RPMI7951 (cell line): ENCODE measurements around the gene MYOM1. TPM values are rescaled to one million over a fixed set of nuclear protein-coding genes. Genes with fewer than 3 reads are reported as not detected.
"Not testable (repeated sequence)": the region's sequence is repeated elsewhere in the genome, so short reads cannot be mapped to it uniquely, and the experiment has no call there.

Experiments
- DNase-seq: peaks from one replicate; pipeline ENCODE4 v3.0.0-alpha.2; 2012; ENCODE audit warnings: low read depth
- total RNA-seq: library from RNA; depleted of rRNA; stranded (reverse); fragments of >200 nt; shearing (Covaris generic); gene quantifications from 2 replicates; pipeline ENCODE4 v1.2.3, GENCODE V29; 2014

MYOM1 gene
- total RNA-seq, 1 experiment from 2014 or later = not detected

DNA sequence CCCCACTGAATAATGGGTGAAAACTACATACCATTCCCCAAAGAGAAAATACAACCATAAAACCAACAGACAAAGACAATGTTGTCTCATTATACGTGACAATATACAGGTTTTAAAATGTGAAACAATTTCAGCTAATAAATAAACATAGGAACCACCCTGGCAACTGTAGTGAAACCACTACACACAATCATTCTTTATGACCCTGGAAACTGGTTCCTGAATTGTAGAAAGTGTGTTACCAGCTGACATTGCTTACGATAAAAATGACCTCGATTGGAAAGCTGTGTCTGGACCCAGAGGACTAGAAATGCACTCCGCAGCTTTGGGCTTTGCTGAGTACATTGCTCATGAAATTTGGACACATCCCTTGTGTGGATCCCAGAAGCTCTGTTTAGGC, 132.9 kb downstream of the MYOM1 start:
- DNase-seq = no peak

DNA sequence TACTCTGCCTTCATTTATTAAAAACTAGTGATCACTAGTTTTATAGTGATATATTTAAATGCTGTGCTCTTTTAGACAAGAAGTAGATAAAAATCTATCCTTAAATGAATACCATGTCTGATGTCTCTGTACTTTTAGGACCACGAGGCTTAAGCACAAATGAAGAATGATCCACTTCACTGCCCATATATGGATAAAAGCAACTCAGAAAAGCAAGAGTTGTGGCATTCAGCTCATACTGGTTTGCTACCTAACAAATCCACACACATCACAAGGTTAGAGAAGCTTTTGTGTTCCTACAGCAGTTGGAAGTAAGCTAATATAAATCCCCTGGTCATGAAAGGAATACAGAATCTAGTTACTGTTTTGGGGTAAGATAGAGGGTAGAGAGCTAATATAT, 134.2 kb downstream of the MYOM1 start:
- no peak for DNase-seq

DNA sequence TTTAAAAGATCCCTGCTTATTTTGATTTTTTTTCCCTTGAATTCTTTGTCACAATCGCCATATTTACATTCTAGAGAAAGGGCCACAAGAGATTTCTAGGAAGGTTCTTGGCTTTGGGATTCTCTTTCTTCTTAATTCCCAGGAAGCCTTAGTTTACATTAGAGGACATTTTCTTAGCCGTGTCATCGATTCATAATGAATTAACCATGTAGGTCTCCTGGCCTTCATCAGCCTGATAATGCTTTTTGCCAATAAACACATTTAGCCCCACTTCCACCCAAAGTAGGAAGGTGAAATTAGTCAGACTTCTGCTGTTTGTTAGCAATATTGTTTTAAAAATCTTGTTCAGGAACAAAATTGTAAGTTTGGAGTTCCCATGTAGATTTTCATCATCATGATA, 135.6 kb downstream of the MYOM1 start:
- no peak for DNase-seq

DNA sequence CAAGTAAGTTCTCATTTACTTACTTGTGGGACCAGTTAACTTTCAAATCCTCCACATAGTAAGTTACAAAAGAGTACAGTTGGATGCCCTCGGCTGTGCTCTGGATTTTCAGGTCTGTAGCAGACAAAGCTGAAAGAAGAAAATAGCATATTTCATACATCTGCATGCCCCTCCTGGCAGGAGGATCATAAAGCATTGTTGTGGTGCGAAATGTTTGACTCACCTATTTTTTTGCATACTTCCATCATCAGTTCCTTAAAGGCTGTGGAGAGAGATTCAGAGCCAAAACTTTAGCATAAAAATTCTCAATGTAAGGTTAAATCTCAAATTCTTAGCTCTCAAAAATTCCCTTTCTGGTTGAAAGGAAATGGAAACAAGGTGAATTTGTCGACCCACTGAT, 136.0 kb downstream of the MYOM1 start:
- no peak for DNase-seq

DNA sequence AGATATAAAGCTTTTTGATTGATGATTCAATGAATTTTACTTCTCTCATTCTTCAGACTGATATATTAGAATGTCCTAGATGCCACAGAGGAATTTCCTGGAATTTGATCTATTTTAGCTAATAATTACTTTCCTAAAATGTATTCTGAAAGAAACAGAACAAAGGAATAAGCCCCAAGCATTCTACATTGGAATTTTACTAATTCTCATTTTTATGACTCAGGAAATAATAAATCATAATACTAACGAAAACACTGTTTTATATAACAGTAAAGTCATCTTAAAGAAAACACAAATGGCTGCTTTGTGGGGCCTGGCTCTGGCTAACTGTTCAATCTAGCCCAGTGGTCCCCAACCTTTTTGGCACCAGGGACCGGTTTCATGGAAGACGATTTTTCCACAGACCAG, 138.2 kb downstream of the MYOM1 start:
- DNase-seq = no peak

DNA sequence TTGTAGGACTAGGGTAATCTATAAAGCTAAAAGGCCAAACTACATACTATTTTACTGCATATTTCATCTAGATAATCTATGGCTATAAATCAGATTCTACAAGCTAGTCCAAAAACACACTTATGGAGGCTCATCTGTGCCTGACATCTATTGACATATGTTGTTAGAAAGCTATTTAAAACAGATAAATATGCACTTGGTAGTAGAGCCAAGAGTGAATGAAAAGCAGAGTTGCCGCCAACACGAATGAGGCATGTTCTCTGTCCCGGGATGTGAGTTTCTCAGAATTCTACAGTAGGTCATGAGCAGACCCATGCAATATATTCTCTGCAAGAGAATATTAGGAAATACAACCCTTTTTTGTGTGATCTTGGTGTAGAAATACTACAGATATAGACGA, 140.1 kb downstream of the MYOM1 start:
- DNase-seq = no peak

DNA sequence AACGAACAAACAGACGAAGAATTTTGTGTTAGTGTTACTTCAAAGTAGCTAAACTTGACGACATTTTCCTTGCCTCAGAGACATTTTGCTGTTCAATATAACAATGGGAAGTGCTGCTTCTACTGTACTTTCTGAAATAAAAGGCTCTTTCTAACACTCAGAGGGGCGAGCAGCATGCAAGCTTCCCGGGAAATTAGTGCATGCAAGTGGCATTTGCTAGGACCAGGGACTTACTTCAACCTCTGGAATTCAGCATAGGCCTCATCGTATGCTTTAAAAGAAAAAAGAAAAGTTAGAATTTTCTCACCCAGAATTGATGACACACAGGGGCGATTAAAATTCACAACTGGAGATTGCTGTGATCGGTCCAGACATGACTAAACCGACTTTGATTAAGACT, 144.3 kb downstream of the MYOM1 start:
- DNase-seq = no peak

DNA sequence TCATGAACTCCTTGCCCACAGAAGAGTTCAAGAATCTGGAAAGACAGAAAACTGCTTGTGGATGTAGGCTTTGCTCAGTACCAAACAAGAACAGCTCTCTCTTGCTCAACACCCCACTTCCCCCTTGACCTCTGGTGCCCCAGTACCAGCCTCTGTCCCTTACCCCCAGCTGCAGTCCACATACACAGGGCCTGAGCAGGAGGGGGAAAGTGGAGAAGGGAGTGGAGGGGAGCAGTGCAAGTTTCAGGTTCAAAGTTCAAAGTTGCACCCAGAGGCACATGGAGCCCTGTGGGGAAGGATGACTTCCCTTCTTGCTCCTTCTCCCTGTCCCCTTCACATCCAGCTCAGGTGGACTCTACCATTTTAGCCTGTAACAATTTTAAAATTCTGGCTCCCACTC, 145.7 kb downstream of the MYOM1 start:
- DNase-seq = no peak

DNA sequence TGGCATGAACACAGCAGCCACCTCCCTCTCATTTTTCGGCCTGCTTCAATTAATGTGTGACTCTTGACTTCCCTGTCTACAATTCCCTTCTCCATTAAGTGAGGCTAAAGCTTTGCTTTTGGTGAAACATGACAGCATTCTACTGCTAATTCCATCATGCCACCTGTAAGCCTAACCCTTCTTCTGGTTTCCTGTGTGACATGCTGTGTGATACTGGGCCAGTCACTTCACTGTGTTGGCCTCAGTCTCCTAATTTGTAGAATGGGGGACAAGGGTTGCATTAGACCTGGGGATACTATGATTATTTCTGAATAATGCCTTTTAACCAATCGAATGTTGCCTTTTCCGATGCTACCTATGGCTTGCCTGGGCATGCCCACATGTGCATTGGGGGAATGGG, 146.4 kb downstream of the MYOM1 start:
- DNase-seq = not testable (repeated sequence)

DNA sequence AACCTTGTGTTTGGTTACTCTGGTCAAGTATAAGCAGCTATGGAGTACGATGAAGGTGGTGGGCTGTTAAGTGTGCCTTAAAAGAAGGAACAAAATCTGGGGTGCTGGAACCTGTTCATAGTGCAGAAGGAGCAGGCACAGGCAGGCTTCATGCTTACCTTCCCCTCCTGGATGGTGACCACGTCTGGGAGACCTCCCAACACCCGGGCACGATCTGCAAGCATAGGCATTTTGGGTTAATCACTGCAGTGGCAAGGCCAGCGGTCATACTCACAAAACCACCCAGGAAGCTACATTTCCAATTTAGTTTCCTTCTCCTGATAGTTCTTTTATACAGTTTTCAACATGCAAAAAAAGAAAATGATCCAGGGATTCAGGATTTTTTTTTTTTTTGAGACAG, 148.1 kb downstream of the MYOM1 start:
- DNase-seq = no peak

DNA sequence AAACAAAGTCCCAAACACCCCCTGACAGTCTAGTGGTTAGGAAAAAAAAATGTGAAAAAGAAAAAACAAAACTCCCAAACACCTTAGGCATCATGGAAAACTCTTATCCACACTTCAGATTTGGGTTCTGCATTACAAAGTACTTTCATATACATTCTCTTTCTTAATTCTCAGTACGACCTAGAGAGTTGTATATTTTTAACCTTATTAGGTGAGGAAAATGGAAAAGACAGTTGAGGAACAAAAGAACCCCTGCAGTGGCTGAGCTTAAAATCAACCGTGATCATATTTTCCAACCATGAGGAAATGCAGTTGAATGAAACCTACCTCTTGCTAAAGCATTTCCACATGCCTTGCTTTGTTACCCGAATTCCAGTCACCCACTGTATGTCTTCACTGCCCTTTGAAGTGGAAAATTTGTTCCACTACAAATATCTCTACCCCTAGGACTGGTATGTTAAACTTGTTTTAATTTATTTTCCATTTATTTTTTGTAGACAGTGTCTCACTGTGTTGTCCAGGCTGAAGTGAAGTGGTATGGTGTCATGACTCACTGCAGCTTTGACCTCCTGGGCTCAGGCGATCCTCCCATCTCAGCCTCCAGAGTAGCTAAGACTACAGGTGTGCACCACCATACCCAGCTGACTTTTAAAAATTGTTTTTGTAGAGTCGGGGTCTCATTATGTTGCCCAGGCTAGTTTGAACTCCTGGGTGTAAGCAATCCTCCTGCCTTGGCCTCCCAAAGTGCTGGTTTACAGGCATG, 149.9 kb downstream of the MYOM1 start:
- no peak for DNase-seq

DNA sequence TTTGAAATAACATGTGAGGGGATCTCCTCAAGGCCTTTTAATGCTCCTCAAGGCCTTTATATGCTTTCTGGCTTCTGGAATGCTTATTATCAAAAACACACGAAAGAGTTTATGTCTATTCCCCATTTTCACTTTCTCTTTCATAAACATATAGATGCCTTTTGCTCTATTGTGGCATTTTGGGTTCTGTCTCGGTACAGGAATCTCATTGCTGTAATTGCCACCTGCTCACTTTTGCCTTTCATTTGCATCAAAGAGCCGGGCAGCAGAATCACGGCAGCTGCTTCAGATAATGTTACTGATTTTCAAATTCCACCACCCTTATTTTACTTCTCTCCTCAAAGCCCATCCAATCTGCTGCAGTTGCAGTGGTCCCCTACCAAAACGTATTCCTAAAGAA, 152.0 kb downstream of the MYOM1 start:
- no peak for DNase-seq

DNA sequence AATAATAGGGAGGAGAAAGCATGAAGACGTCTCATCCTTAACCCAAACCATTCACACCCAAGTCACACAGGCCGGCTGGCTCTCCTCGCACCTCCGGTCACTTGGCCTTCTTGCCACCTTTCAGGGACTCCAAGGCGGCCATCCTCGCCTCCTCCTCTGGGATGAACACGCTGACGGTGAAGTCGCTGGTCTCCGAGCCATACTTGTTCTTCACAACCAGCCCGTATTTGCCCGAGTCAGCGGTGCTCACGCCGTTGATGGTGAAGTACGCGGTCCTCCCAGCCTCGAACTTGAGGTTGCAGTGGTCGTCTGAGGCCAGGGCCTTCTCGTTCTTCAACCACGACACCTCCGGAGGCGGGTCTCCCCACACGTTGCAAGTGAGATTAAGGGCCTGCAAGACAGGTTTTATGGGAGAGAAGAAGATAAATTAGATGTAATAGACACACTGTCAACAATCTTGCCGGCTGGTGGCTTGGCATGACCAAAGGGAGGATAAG, 152.6 kb downstream of the MYOM1 start:
- no peak for DNase-seq

DNA sequence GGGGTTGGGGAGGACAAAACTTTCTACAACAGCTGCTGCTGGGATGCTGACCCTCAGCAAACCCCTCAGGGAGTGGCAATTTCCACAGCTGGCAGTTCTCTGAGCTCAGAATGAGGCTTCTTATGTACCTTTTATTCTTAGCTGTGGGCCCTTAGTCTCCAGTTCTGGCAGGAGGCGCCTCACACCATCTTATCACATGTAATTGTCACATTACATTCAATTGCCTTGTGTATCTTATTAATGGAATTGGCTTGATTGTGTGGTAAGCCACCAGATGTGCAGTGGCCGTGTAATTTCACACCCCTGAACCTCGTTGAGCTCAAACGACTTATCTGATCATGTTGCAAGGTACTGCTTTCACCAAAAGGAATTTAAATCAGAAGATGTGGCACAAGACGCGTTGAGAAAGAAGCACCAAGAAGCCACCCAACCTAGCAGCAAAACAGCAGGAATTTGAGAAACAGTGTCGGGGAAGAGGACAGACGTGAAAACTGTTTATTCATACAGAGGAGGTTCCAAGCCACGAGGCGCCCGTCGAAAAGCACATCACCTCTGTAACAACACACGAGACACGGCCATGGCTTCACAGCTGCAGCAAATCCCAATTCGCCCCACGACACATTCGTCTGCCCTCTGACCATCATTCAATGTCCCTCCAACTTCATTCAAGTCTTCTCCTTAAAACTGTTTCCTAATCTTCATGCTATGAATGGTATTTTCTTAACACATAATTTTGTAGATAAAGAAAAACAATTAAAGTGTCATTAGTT, 153.2 kb downstream of the MYOM1 start:
- DNase-seq = no peak

DNA sequence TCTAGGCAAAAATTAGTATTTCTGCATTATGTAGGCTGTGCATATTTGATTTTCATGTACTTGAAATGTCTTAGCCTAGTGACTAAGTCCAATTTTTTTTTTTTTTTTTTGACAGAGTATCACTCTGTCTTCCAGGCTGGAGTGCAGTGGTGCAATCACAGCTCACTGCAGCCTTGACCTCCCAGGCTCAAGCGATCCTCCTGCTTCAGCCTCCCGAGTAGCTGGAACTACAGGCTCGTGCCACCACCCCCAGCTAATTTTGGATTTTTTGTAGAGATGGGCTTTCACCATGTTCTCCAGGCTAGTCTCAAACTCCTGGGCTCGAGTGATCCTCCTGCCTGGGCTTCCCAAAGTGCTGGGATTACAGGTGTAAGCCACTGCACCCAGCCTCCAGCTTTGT, 156.0 kb downstream of the MYOM1 start:
- DNase-seq = not testable (repeated sequence)

DNA sequence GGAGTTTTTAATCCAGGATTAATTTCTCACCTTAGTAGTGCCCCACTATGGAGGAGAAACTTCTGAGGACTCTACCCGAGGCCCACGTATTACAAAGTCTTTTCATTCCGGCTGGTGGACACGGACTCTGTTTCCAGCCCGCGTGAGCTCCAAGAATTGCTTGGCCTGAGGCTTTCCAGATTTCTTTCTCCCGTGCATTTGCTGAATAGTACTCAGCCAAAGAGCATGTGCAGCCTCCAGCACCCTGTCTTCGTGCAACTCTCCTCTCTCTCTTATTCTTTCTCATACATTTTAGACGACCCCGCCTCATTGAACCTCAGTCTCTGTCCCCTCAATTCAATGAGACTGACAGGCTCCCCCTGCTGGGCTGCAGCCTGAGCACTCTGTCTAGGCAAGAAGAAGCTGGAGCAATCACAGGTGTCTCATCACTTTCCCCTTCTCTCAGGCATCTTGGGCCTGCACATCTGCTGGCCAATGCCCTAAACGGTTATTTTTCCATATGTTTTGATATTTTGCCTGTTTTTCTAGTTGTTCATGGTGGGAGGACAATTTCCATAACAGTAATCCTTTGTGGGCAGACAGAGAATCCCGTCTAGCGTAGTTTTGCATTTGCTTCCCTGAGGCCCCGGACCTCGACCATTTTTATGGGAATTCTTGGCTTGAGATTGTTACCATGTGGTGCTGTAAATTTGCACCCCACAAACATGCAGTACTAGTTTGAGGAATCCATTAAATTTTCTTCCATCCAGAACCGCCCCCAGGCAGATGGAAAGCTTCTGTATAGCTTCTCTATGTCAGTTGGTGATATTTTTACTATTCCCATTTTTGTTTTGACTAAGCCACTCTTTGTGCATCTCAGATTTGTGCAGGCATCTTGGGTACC, 156.7 kb downstream of the MYOM1 start:
- DNase-seq = peak; percentile 22

DNA sequence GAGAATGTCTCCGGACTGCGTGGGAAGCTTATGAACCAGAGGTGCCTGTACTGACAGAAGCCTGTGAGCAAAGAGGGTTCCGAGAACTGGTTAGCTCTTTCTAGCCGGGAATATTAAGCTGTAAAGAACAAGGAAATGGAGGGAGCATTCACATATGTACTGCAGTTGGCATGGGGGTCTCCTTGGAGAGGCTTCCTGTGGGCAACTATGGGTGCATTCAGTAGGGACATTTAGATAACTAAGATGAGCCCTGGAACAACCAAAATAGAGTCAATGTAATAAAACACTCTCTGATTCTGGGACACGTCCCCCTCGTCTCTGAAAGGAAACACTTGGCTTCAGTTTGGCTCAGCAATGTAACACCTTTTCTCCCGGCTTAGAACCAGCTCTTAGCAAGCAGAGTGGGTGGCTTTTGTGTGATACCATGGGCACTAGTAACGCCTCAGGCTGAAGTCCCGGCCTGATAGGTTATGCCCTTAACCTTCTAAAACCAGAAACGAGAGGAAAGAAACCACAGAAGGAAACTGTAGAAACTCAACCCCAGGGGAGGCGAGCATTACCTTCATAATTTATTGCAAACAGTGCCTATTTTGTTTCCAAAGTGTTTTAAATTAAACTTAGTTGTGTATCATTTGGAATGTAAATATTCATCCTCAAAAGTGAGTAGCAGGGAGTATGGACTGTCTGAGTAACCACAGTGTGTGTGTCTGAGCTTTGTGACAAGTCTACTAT, 158.0 kb downstream of the MYOM1 start:
- peak; percentile 15 for DNase-seq

DNA sequence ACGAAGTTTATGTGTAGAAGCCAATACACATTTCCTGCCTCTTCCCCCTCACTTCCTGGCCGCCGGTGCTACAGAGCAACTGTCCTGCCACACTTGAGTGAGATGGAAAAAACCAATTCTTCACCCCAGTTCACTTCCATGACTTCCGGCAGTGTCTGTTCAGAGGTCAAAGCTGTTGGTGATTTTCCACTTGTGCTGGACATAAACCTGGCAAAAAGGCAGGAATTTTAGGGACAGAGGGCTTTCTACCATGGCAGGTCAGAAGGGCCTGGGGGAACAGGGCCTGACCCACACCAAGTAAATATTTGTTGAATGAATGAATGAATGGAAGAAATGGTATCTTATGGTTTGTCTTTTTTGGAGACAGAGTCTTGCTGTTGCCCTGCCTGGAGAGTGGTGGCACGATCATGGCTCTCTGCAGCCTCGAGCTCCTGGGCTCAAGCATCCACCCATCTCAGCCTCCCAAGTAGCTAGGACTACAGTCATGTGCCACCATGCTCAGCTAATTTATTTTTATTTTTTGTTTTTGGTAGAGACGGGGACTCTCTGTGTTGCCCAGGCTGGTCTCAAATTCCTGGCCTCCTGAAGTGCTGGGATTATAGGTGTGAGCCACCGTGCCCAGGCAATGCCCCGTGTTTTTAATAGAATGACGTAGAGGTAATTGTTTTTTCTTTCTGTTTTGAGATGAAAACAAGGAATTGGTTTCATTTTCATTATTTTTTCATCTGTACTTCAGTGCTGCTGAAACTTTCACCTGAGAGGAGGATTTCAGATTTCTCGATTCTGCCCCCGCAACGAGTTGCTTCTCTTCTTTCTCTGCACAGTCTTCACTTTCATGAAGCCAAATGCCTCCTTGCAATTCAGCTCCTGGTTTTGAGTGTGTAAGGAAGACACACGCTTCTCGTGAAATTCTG, 158.8 kb downstream of the MYOM1 start:
- no peak for DNase-seq

DNA sequence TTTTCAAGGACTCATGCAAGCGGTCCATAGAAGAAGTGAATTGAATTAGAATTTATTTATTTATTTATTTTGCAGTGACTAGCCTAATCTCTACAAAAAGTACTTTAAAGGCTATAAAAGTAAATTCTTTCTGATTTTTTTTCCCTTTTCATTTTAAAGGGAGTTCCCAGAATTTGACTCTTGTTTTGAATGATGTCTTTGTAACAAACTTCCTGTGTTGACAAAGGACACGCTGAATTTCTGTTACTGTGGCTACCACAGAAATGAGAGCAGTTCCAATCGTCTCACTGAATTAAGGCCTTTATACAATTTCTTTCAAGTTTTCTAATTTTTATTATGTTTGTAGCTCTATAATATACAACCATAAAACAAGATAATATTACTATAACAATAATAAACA, 160.5 kb downstream of the MYOM1 start:
- DNase-seq = no peak
